HG02759 (cell line): ENCODE measurements around the gene IRF5.
A peak's percentile ranks its signal among the peaks of the same experiment; 100 is the strongest.
"Not testable (repeated sequence)": the region's sequence is repeated elsewhere in the genome, so short reads cannot be mapped to it uniquely, and the experiment has no call there.

Experiments used
- ATAC-seq: cut with Tn5 transposase; IDR thresholded peaks from one replicate; pipeline ENCODE4 v1.9.1; 2021; ENCODE audit warnings: mild to moderate bottlenecking, moderate library complexity; ENCODE audit not compliant: unreplicated experiment

Gene IRF5

GRCh38 chr7:128906001-128906765 is 31.5 kb upstream of the IRF5 start:
- ATAC-seq, result no peak

GRCh38 chr7:128906766-128907559 is 30.8 kb upstream of the IRF5 start:
- no peak for ATAC-seq

GRCh38 chr7:128908750-128909624 is 28.7 kb upstream of the IRF5 start:
- ATAC-seq, result no peak

DNA sequence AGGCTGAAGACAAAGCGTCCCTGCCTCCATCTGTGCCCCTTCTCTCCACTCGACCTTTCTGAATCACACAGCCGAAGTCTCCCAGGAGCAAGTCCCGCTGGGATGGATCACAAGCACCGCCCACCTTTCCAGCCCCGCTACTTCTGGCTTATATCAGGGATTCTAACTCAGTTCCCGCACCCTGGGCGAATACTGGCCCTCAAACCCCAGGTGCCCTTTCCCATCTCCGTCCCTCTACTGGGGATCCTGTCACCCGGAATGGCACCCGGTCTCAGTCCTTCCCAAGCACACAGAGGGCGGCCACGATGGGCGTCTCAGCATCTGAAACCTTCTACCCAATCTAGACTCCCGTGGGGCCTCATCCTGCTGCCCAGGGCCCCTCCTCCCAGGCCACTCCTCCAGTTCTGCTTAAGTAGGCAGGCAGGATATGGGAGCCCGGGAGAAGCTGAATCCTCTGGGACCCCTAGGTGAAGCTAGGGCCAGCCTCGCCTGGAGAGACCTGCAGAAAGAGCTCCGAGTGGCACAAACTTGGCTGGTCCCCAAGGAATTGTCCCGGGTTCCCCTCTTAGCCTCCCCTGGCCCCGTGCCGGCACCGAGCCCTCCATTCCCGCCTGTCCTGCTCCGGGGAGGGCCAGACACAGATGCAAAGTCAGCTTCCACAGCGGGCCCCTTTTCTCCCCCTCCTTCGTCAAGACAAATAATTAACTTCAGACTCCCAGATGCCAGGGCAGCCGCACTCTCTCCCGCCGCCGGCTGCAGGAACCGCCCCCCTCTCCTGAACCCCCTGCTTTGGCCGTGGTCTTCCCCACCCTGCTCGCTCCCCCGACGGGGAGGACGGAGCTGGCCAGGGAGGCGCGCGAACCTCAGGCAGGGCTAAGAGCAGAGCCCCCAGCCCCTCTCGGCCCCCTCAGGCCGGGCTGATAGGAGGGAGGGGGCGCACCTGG is 27.8 kb upstream of the IRF5 start:
- no peak for ATAC-seq

DNA sequence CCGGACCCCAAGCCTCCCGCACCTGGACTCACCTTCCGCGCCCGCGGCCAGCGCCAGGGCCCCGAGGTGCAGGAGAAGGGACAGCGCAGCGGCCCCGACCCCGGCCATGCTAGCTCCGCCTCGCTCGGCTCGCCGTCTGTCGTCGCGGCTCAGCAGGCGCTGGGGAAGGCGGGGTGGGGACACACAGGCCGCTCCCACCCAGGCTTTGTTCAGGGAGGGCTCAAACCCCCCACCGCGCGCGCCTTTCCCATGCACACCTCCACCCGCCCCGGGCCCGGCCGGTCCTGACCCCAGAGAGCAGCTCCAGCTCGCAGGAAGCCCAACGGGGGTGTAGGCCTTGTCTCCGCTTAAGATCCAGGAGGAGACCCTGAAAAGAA is 27.2 kb upstream of the IRF5 start, which contains the start of gene KCP:
Gene KCP, minus strand, starts transcription at position 141 of the 377 bp plus-strand sequence. Its CDS starts 33 bp downstream, at position 108.
- no peak for ATAC-seq

GRCh38 chr7:128911423-128912031 is 26.2 kb upstream of the IRF5 start:
- no peak for ATAC-seq

GRCh38 chr7:128912281-128912680 is 25.4 kb upstream of the IRF5 start:
- no peak for ATAC-seq

DNA sequence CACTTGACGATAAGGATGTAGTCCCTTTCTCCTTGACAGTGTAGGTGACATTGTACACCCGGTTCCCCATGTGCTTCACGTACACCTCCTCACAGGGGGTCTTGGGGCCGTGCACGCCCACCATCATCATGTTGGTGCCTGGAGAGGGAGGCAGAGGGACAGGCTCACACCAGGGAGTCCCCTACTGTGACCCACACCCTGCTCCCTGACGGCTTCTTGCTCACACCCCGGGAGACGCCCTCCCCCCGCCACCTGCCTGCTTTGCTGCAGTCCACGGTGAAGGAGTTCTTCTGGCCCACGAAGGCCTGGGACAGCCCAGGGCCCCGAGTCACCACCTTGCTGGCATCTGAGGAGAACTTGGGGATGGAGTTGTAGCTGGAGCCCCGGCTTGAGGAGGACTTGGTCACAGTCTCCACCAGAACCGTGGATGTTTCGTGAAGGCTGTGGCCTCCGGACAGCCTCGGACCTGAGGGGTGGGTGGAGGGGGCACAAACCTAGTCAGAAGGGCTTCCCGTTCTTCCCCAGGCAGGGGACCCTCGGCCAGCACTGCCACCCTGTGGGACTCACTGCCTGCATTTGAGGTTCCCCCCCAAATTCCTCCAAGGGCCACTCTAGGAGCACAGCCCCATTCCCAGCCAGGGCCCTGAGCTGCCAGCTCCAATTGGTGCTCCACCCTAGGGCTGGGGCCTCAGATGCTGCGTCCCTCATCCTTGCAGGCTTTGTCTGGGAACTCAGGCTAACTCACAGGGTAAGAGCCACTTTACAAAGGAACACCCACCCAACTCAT is 24.8 kb upstream of the IRF5 start:
- not testable (repeated sequence) for ATAC-seq

GRCh38 chr7:128913870-128914565 is 23.7 kb upstream of the IRF5 start:
- no peak for ATAC-seq

GRCh38 chr7:128914566-128915151 is 23.1 kb upstream of the IRF5 start:
- peak; percentile 60 for ATAC-seq

GRCh38 chr7:128915271-128915819 is 22.4 kb upstream of the IRF5 start:
- ATAC-seq, result peak; percentile 22

- no peak for ATAC-seq
Measured at GRCh38 chr7:128915841-128916642, 21.7 kb upstream of the IRF5 start.

DNA sequence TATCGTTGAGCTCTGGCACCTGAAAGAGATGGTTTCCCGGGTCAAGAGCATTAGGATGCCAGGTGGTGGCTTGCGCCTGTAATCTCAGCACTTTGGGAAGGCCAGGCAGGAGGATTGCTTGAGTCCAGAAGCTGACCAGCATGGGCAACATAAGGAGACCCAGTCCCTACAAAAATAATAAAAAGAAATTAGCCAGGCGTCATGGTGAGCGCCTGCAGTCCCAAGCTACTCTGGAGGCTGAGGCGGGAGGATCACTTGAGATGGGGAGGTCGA is 21.1 kb upstream of the IRF5 start:
- no peak for ATAC-seq

GRCh38 chr7:128917122-128917521 is 20.6 kb upstream of the IRF5 start:
- no peak for ATAC-seq

- ATAC-seq, result no peak
Measured at GRCh38 chr7:128918016-128918665, 19.6 kb upstream of the IRF5 start.

DNA sequence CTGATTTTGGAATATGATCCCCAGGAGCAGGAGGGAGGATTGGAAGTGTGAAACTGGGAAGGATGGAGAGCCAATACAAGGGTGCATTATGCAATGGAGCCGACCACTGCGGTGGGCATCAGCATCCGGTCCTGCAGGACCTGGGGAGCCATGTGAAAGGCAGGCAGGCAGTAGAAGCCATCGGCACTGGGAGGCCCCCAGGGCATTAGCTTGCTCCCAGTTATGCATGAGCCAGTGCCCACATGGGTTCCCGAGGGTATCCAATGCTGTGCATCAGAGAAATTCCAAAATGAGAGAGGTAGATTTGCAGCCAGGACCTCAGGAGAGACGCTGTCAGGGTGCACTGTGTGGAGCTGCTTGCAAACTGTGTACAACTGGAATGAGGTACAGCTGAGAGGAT is 18.5 kb upstream of the IRF5 start:
- ATAC-seq, result no peak
